ENCODE data around the gene OSBPL5.

- TF ChIP-seq BHLHE40 (IDR thresholded peaks at IDR 0.05; ENCODE audit: borderline replicate concordance): no peak
- TF ChIP-seq SP1 (IDR thresholded peaks at IDR 0.05): no peak
- TF ChIP-seq SUZ12 (IDR thresholded peaks at IDR 0.05): no peak
- no peak for TF ChIP-seq FOXA1 (IDR thresholded peaks at IDR 0.05)
- TF ChIP-seq FOXM1 (IDR thresholded peaks at IDR 0.05; ENCODE audit: borderline replicate concordance): no peak
- no peak for TF ChIP-seq TARDBP (IDR thresholded peaks at IDR 0.05)
- TF ChIP-seq LEF1 (IDR thresholded peaks at IDR 0.05; ENCODE audit: borderline replicate concordance): no peak
- no peak for TF ChIP-seq PKNOX1 (IDR thresholded peaks at IDR 0.05)
These were observed 16.7 kb downstream of the OSBPL5 start for GRCh38 chr11:3148255-3148989.
